ENCODE results near the gene ANO1. TPM values are rescaled to one million over a fixed set of nuclear protein-coding genes. Genes with fewer than 3 reads are reported as not detected.

Gene ANO1
- polyA plus RNA-seq, 2 of the 4 experiments (the other 2 are of a cell fraction): 0.27 to 0.44 TPM

- ChIA-PET POLR2A (interaction anchor here (2.0 kb wide), 1 partner anchor 30 kb away, joined by 6 read pairs; the partner anchor contains the start of gene FADD), CTCF (interaction anchor here (0.5 to 3.0 kb wide), 10 partner anchors 8 to 318 kb away, joined by 3 to 8 read pairs (median 4); partner anchors contain the start of gene PPFIA1)
- peak overlapping the region; percentile 54 to 75 for H3K27ac ChIP-seq
- H3K4me3 ChIP-seq: no peak overlapping the region
- TF ChIP-seq EP300 (IDR thresholded peaks at IDR 0.05) (no peak), SREBF2 (IDR thresholded peaks at IDR 0.05) (no peak), CBX2 (IDR thresholded peaks at IDR 0.05; ENCODE audit: borderline replicate concordance, low read depth) (no peak), GATA3 (IDR thresholded peaks at IDR 0.05; ENCODE audit: borderline replicate concordance) (no peak), ESRRA (IDR thresholded peaks at IDR 0.05; ENCODE audit: borderline replicate concordance, low read length) (no peak)
- ATAC-seq (peak; percentile 26 to 33; a peak in 5 of 6 replicates), FAIRE-seq (no peak), DNase-seq (ENCODE audit: low read depth in 1 of 2, low spot score in 1 of 2) (no peak)
- H3K9me3 ChIP-seq: no peaks in the 10 kb centered on the region
- H3K4me2 ChIP-seq: peak overlapping the region; percentile 78
- peaks cover 24% of the 10 kb centered on the region for H3K4me1 ChIP-seq
Measured at GRCh38 chr11:70233034-70233433, 154.9 kb downstream of the ANO1 start.

- CTCF ChIA-PET: interaction anchor here (0.5 to 3.0 kb wide), 11 partner anchors 9 to 318 kb away, joined by 3 to 8 read pairs (median 4); no protein-coding TSS in a partner anchor
- peak overlapping the region; percentile 78 to 82 for H3K27ac ChIP-seq
- peak; percentile 94 to 95 for DNase-seq (ENCODE audit: low read depth in 1 of 2, low spot score in 1 of 2)
- peak; percentile 99 for FAIRE-seq
- 0 out of 3 replicates have a peak overlapping the region, but pooled peaks have one; percentile 4 for H3K4me3 ChIP-seq
- 2% methylated on average over 11 of the region's 11 CpGs for WGBS (ENCODE audit: missing lambda C conversion rate)
- ATAC-seq: peak; percentile 93 to 96
- peak overlapping the region; percentile 78 for H3K4me2 ChIP-seq
- POLR2A ChIA-PET: interaction anchor here (2.0 kb wide), 1 partner anchor 30 kb away, joined by 6 read pairs; the partner anchor contains the start of gene FADD
- peaks cover 24% of the 10 kb centered on the region for H3K4me1 ChIP-seq
- H3K9me3 ChIP-seq: no peaks in the 10 kb centered on the region
- TF ChIP-seq NR3C1 (IDR thresholded peaks at IDR 0.05): no peak
- peak; percentile 93 for TF ChIP-seq JUNB (IDR thresholded peaks at IDR 0.05)
- TF ChIP-seq CHD2 (IDR thresholded peaks at IDR 0.05; ENCODE audit: low read length, partially characterized antibody): no peak
- no peak for TF ChIP-seq CBX8 (IDR thresholded peaks at IDR 0.05)
- TF ChIP-seq RARB (CRISPR knock-in tag; IDR thresholded peaks at IDR 0.05): no peak
- TF ChIP-seq BHLHE40 (IDR thresholded peaks at IDR 0.05; ENCODE audit: low read depth, low read length): 0 out of 2 replicates have a peak, but pooled peaks have one; percentile 5
- TF ChIP-seq, protein P1, sequence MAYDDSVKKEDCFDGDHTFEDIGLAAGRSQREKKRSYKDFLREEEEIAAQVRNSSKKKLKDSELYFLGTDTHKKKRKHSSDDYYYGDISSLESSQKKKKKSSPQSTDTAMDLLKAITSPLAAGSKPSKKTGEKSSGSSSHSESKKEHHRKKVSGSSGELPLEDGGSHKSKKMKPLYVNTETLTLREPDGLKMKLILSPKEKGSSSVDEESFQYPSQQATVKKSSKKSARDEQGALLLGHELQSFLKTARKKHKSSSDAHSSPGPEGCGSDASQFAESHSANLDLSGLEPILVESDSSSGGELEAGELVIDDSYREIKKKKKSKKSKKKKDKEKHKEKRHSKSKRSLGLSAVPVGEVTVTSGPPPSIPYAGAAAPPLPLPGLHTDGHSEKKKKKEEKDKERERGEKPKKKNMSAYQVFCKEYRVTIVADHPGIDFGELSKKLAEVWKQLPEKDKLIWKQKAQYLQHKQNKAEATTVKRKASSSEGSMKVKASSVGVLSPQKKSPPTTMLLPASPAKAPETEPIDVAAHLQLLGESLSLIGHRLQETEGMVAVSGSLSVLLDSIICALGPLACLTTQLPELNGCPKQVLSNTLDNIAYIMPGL (CRISPR knock-in tag; IDR thresholded peaks at IDR 0.05; ENCODE audit: borderline replicate concordance): no peak
- no peak for TF ChIP-seq ESRRA (IDR thresholded peaks at IDR 0.05; ENCODE audit: borderline replicate concordance, low read length)
- peak; percentile 90 for TF ChIP-seq FOSL2 (IDR thresholded peaks at IDR 0.05)
- peak; percentile 92 for TF ChIP-seq FOSL2 (CRISPR knock-in tag; IDR thresholded peaks at IDR 0.05)
- TF ChIP-seq HOXB5 (CRISPR knock-in tag; IDR thresholded peaks at IDR 0.05): no peak
- TF ChIP-seq RAD21 (conservative IDR thresholded peaks at IDR 0.05 in 1 of 2, IDR thresholded peaks at IDR 0.05 in 1 of 2): no peak
- no peak for TF ChIP-seq TFCP2L1 (CRISPR knock-in tag; IDR thresholded peaks at IDR 0.05)
- TF ChIP-seq ZSCAN20 (CRISPR knock-in tag; IDR thresholded peaks at IDR 0.05): no peak
- no peak for TF ChIP-seq NFE2L2 (conservative IDR thresholded peaks at IDR 0.05; ENCODE audit: low read length)
- no peak for TF ChIP-seq RNF2 (IDR thresholded peaks at IDR 0.05; ENCODE audit: borderline replicate concordance, low read depth)
- TF ChIP-seq, protein P2, sequence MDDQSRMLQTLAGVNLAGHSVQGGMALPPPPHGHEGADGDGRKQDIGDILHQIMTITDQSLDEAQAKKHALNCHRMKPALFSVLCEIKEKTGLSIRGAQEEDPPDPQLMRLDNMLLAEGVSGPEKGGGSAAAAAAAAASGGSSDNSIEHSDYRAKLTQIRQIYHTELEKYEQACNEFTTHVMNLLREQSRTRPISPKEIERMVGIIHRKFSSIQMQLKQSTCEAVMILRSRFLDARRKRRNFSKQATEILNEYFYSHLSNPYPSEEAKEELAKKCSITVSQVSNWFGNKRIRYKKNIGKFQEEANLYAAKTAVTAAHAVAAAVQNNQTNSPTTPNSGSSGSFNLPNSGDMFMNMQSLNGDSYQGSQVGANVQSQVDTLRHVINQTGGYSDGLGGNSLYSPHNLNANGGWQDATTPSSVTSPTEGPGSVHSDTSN (IDR thresholded peaks at IDR 0.05): 0 out of 2 replicates have a peak, but pooled peaks have one; percentile 45
- TF ChIP-seq USF2 (IDR thresholded peaks at IDR 0.05): no peak
- TF ChIP-seq CHD4 (IDR thresholded peaks at IDR 0.05; ENCODE audit: borderline replicate concordance): no peak
- peak; percentile 18 to 62; a peak in 2 of 4 replicates for TF ChIP-seq CEBPB (IDR thresholded peaks at IDR 0.05)
- TF ChIP-seq KDM1A (IDR thresholded peaks at IDR 0.05; ENCODE audit: low read depth): no peak
- no peak for TF ChIP-seq KDM5A (IDR thresholded peaks at IDR 0.05)
- TF ChIP-seq JUN (IDR thresholded peaks at IDR 0.05): peak; percentile 82 to 86
- no peak for TF ChIP-seq SREBF2 (IDR thresholded peaks at IDR 0.05)
- TF ChIP-seq, protein P3, sequence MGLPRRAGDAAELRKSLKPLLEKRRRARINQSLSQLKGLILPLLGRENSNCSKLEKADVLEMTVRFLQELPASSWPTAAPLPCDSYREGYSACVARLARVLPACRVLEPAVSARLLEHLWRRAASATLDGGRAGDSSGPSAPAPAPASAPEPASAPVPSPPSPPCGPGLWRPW (IDR thresholded peaks at IDR 0.05): peak; percentile 42; the same call in 1 of the 2 replicates
- TF ChIP-seq FOSB (CRISPR knock-in tag; IDR thresholded peaks at IDR 0.05): no peak
- TF ChIP-seq EP300 (IDR thresholded peaks at IDR 0.05): peak; percentile 57 to 70; a peak in 3 of 5 replicates
- peak; percentile 17; the same call in 1 of the 3 replicates for TF ChIP-seq SMC3 (IDR thresholded peaks at IDR 0.05)
- TF ChIP-seq, protein P4, sequence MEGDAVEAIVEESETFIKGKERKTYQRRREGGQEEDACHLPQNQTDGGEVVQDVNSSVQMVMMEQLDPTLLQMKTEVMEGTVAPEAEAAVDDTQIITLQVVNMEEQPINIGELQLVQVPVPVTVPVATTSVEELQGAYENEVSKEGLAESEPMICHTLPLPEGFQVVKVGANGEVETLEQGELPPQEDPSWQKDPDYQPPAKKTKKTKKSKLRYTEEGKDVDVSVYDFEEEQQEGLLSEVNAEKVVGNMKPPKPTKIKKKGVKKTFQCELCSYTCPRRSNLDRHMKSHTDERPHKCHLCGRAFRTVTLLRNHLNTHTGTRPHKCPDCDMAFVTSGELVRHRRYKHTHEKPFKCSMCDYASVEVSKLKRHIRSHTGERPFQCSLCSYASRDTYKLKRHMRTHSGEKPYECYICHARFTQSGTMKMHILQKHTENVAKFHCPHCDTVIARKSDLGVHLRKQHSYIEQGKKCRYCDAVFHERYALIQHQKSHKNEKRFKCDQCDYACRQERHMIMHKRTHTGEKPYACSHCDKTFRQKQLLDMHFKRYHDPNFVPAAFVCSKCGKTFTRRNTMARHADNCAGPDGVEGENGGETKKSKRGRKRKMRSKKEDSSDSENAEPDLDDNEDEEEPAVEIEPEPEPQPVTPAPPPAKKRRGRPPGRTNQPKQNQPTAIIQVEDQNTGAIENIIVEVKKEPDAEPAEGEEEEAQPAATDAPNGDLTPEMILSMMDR (IDR thresholded peaks at IDR 0.05): no peak
- no peak for TF ChIP-seq HEYL (CRISPR knock-in tag; IDR thresholded peaks at IDR 0.05)
- TF ChIP-seq NPAS2 (CRISPR knock-in tag; IDR thresholded peaks at IDR 0.05; ENCODE audit: borderline replicate concordance): no peak
Measured at GRCh38 chr11:70233511-70233934, 155.4 kb downstream of the ANO1 start.

All from A549 (cell line).